SU-DHL-6 (cell line): ENCODE data around the gene PHF21B.
"Not testable (repeated sequence)": the region's sequence is repeated elsewhere in the genome, so short reads cannot be mapped to it uniquely, and the experiment has no call there.

Experiments
- H2AFZ ChIP-seq: fragments of 200-600 bp; sonication (generic); 2 replicates; pipeline ENCODE4 v1.6.1; 2014; ENCODE audit warnings: low read depth, mild to moderate bottlenecking, moderate library complexity, mixed read lengths, antibody characterized with exemption, low read length; ENCODE audit not compliant: severe bottlenecking
- H3F3A ChIP-seq: fragments of 200-600 bp; shearing (Covaris generic); 2 replicates; pipeline ENCODE4 v1.6.0; 2016; ENCODE audit warnings: antibody characterized with exemption, mild to moderate bottlenecking; ENCODE audit not compliant: insufficient read depth
- H3K27ac ChIP-seq: fragments of 200-600 bp; sonication (generic); 2 replicates; pipeline ENCODE4 v1.5.1; 2016; ENCODE audit warnings: low read depth, mild to moderate bottlenecking, low read length, moderate library complexity, mixed read lengths
- H3K27me3 ChIP-seq: fragments of 200-600 bp; sonication (generic), shearing (Covaris generic); 2 replicates; pipeline ENCODE4 v1.6.0; 2014; ENCODE audit warnings: mild to moderate bottlenecking, low read length
- H3K36me3 ChIP-seq: fragments of 200-600 bp; sonication (generic); 2 replicates; pipeline ENCODE4 v1.6.1; 2014; ENCODE audit warnings: mild to moderate bottlenecking, low read length, mixed read lengths
- H3K4me2 ChIP-seq: fragments of 300-600, 200-600 bp; shearing (Covaris generic), sonication (generic); 2 replicates; pipeline ENCODE4 v1.6.0; 2014; ENCODE audit warnings: low read length, low read depth, mild to moderate bottlenecking; ENCODE audit not compliant: poor library complexity, severe bottlenecking
- H3K4me3 ChIP-seq: fragments of 200-600 bp; sonication (generic); 2 replicates; pipeline ENCODE4 v1.5.1; 2014; ENCODE audit warnings: antibody characterized with exemption, low read length, mild to moderate bottlenecking, mixed read lengths; ENCODE audit not compliant: insufficient read depth, poor library complexity, severe bottlenecking
- H3K79me2 ChIP-seq: fragments of 200-600 bp; sonication (generic); 2 replicates; pipeline ENCODE4 v1.6.1; 2014; ENCODE audit warnings: mild to moderate bottlenecking, low read length, moderate library complexity; ENCODE audit not compliant: insufficient read depth
- H3K9ac ChIP-seq: fragments of 200-600 bp; sonication (generic); 2 replicates; pipeline ENCODE4 v1.7.0; 2014; ENCODE audit warnings: mild to moderate bottlenecking, low read length
- H3K9me2 ChIP-seq: fragments of 200-600 bp; sonication (generic); replicated peaks from 2 replicates; pipeline ENCODE4 v1.6.1; 2014; ENCODE audit warnings: low read length; ENCODE audit not compliant: insufficient read depth
- H3K9me3 ChIP-seq: fragments of 200-600 bp; sonication (generic); 2 replicates; pipeline ENCODE4 v1.6.1; 2014; ENCODE audit warnings: low read length, mixed read lengths; ENCODE audit not compliant: insufficient read depth
- H4K20me1 ChIP-seq: fragments of 200-600 bp; sonication (generic); 2 replicates; pipeline ENCODE4 v1.6.1; 2014; ENCODE audit warnings: low read depth, mild to moderate bottlenecking, antibody characterized with exemption, low read length, moderate library complexity, mixed read lengths
- EZH2phosphoT487 ChIP-seq: fragments of 200-600 bp; sonication (generic), shearing (Covaris generic); conservative IDR thresholded peaks from 2 replicates; pipeline ENCODE4 v1.6.1; 2018; ENCODE audit warnings: mild to moderate bottlenecking, antibody characterized with exemption, low read length, moderate library complexity, mixed read lengths
- TF ChIP-seq, protein P1 (sequence below): fragments of 200-600 bp; sonication (generic); IDR thresholded peaks from one replicate; pipeline ENCODE4 v1.5.1; 2017; ENCODE audit warnings: antibody characterized with exemption, mild to moderate bottlenecking, low read length, moderate library complexity; ENCODE audit not compliant: insufficient read depth, poor library complexity, severe bottlenecking

The PHF21B gene

DNA sequence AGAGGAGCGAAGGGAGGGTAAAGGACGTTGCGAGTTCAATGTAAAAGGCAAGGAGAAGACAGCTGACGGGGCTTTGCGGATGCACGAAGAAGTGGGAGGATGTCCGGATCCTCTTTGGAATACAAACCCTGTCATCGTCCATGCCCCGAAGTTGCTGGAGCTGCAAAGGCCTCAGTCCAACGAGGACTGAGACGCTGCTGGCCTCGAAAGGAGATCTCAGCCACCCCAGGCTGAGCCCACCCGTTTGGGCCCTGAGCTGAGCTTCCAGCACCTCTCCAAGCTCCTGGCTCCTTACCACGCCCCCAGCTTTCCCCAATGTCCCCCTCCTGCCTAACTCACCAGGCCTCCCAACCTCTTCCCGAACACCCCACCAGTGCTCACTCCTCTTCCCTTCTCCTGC, 46.1 kb upstream of the PHF21B start:
- Histone ChIP-seq H3K4me3 (no peak overlapping the region), H2AFZ (no peak overlapping the region), H3K27ac (no peak overlapping the region), H3K4me2 (no peak overlapping the region), H3F3A (no peaks in the 10 kb centered on the region), H3K79me2 (no peaks in the 10 kb centered on the region), H3K27me3 (no peaks in the 10 kb centered on the region), H4K20me1 (no peaks in the 10 kb centered on the region), H3K36me3 (no peaks in the 10 kb centered on the region), H3K9ac (no peak overlapping the region), H3K9me3 (no peaks in the 10 kb centered on the region), H3K9me2 (no peaks in the 10 kb centered on the region)
- TF ChIP-seq EZH2phosphoT487 = no peak
- TF ChIP-seq, protein P1, sequence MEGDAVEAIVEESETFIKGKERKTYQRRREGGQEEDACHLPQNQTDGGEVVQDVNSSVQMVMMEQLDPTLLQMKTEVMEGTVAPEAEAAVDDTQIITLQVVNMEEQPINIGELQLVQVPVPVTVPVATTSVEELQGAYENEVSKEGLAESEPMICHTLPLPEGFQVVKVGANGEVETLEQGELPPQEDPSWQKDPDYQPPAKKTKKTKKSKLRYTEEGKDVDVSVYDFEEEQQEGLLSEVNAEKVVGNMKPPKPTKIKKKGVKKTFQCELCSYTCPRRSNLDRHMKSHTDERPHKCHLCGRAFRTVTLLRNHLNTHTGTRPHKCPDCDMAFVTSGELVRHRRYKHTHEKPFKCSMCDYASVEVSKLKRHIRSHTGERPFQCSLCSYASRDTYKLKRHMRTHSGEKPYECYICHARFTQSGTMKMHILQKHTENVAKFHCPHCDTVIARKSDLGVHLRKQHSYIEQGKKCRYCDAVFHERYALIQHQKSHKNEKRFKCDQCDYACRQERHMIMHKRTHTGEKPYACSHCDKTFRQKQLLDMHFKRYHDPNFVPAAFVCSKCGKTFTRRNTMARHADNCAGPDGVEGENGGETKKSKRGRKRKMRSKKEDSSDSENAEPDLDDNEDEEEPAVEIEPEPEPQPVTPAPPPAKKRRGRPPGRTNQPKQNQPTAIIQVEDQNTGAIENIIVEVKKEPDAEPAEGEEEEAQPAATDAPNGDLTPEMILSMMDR = no peak

DNA sequence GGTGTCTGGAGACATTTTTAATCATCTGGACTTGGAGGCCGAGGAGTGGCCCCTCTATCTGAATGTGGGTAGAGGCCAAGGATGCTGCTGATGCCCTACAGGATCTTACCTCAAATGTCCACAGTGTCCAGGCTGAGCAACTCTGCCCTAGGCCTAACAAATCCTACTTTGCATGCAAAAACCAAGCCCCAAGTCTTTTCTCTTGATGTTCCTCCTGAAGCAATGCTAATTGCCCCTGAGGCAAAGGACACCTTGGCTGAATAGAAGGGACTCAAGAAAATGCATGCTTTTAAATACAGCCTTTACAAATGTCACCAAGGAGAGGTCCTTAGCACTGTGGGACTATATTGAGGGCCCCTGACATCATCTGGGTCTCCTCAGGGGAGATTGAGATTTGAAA, 43.8 kb upstream of the PHF21B start:
- Histone ChIP-seq H2AFZ (no peak overlapping the region), H3K79me2 (no peaks in the 10 kb centered on the region), H3F3A (no peaks in the 10 kb centered on the region), H3K9me2 (no peaks in the 10 kb centered on the region), H3K27ac (no peak overlapping the region), H3K9me3 (no peaks in the 10 kb centered on the region), H3K4me2 (no peak overlapping the region), H3K9ac (no peak overlapping the region), H3K27me3 (no peaks in the 10 kb centered on the region), H3K36me3 (no peaks in the 10 kb centered on the region), H3K4me3 (no peak overlapping the region), H4K20me1 (no peaks in the 10 kb centered on the region)
- TF ChIP-seq EZH2phosphoT487 = no peak
- TF ChIP-seq, protein P1 = no peak

DNA sequence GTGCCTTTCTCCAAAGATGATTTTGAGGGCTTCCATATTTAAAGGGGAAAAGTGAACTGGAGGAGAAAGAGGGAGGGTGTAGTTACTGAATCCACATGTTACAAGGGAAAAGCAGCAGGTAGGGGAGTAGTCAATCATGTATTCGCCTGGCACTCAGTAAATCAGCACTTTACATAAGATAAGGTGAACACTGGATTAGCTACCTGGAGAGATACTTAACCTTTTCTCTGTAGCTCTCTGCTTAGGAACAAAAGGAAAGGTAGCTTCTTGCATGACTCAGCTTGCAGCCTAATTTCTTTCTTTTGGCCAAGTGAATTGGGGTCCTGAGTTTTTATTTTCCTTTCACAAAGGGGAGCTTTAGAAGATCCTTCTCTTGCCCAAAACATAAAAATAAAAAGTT, 43.3 kb upstream of the PHF21B start:
- no peaks in the 10 kb centered on the region for H4K20me1 ChIP-seq
- H3K4me3 ChIP-seq = no peak overlapping the region
- no peak for TF ChIP-seq EZH2phosphoT487
- TF ChIP-seq, protein P1 = no peak
- no peak overlapping the region for H3K27ac ChIP-seq
- no peaks in the 10 kb centered on the region for H3K27me3 ChIP-seq
- H3K9me3 ChIP-seq = no peaks in the 10 kb centered on the region
- H3K4me2 ChIP-seq = no peak overlapping the region
- no peaks in the 10 kb centered on the region for H3F3A ChIP-seq
- no peaks in the 10 kb centered on the region for H3K36me3 ChIP-seq
- no peaks in the 10 kb centered on the region for H3K79me2 ChIP-seq
- H2AFZ ChIP-seq = no peak overlapping the region
- no peak overlapping the region for H3K9ac ChIP-seq
- H3K9me2 ChIP-seq = no peaks in the 10 kb centered on the region

DNA sequence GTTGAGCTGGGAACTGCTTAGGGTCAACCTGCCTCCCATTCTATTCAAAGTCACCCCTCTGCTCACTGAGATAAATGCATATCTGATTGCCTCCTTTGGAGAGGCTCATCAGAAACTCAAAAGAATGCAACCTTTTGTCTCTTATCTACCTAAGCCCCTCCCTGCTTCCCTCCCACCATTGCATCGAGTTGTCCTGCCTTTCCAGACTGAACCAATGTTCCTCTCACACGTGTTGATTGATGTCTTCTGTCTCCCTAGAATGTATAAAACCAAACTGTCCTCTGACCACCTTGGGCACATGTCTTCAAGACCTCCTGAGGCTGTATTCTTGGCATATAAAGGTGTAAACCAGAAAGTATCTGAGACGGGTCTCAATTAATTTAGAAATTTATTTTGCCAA, 42.9 kb upstream of the PHF21B start:
- not testable (repeated sequence) for H3K4me2 ChIP-seq, H2AFZ ChIP-seq, H3K4me3 ChIP-seq, H3K9me2 ChIP-seq, H3K27ac ChIP-seq, H3K9ac ChIP-seq, H3K9me3 ChIP-seq, H3F3A ChIP-seq, H3K79me2 ChIP-seq, H3K36me3 ChIP-seq, H3K27me3 ChIP-seq, H4K20me1 ChIP-seq
